ENCODE measurements around the gene PRSS23. TPM values are rescaled to one million over a fixed set of nuclear protein-coding genes. Genes with fewer than 3 reads are reported as not detected.
"Not testable (repeated sequence)": the region's sequence is repeated elsewhere in the genome, so short reads cannot be mapped to it uniquely, and the experiment has no call there.

PRSS23 gene
- total RNA-seq, 1 donor from 2014 or later, result 38.5 TPM

DNA sequence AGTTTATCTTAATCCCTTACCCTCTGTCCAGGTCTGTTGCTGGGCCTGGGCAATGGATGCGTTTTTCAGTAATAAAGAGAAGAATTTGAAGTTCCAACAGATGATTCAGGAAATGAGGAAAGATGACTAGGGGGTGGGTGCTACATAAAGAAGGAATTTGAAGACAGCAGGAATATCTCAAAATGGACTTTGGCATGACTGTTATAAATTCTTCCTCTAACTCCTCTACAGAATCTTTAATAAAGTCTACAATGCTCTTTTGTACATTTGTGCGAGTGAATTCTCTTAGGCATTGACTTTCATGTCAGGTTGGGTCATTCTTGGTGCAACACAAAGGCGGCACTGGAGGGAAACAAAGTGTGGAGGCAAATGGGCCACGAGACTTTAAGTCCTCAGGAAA lies 35.1 kb upstream of the PRSS23 start:
- no peak for DNase-seq (ENCODE audit: low read depth)
- TF ChIP-seq, protein P1, sequence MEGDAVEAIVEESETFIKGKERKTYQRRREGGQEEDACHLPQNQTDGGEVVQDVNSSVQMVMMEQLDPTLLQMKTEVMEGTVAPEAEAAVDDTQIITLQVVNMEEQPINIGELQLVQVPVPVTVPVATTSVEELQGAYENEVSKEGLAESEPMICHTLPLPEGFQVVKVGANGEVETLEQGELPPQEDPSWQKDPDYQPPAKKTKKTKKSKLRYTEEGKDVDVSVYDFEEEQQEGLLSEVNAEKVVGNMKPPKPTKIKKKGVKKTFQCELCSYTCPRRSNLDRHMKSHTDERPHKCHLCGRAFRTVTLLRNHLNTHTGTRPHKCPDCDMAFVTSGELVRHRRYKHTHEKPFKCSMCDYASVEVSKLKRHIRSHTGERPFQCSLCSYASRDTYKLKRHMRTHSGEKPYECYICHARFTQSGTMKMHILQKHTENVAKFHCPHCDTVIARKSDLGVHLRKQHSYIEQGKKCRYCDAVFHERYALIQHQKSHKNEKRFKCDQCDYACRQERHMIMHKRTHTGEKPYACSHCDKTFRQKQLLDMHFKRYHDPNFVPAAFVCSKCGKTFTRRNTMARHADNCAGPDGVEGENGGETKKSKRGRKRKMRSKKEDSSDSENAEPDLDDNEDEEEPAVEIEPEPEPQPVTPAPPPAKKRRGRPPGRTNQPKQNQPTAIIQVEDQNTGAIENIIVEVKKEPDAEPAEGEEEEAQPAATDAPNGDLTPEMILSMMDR (IDR thresholded peaks at IDR 0.05; ENCODE audit: insufficient read depth, low read length, poor library complexity, severe bottlenecking), result no peak
- Histone ChIP-seq H3K27me3 (ENCODE audit: control insufficient read depth, insufficient read depth, low read length) (no peaks in the 10 kb centered on the region), H3K4me3 (ENCODE audit: low read depth, low read length) (no peak overlapping the region), H3K36me3 (ENCODE audit: control insufficient read depth, insufficient read depth, low read length) (no peaks in the 10 kb centered on the region)

- H3K27me3 ChIP-seq (ENCODE audit: control insufficient read depth, insufficient read depth, low read length), result no peaks in the 10 kb centered on the region
- no peaks in the 10 kb centered on the region for H3K36me3 ChIP-seq (ENCODE audit: control insufficient read depth, insufficient read depth, low read length)
- TF ChIP-seq, protein P1 (IDR thresholded peaks at IDR 0.05; ENCODE audit: insufficient read depth, low read length, poor library complexity, severe bottlenecking), result no peak
- no peak for DNase-seq (ENCODE audit: low read depth)
- no peak overlapping the region for H3K4me3 ChIP-seq (ENCODE audit: low read depth, low read length)
These were observed 34.5 kb upstream of the PRSS23 start for GRCh38 chr11:86765878-86766277.

- TF ChIP-seq, protein P1 (IDR thresholded peaks at IDR 0.05; ENCODE audit: insufficient read depth, low read length, poor library complexity, severe bottlenecking), result no peak
- no peaks in the 10 kb centered on the region for H3K27me3 ChIP-seq (ENCODE audit: control insufficient read depth, insufficient read depth, low read length)
These were observed 31.1 kb upstream of the PRSS23 start for GRCh38 chr11:86769219-86769618.

GRCh38 chr11:86770473-86771027 lies 29.8 kb upstream of the PRSS23 start:
- not testable (repeated sequence) for H3K27me3 ChIP-seq (ENCODE audit: control insufficient read depth, insufficient read depth, low read length); DNase-seq (ENCODE audit: low read depth); H3K4me3 ChIP-seq (ENCODE audit: low read depth, low read length); H3K36me3 ChIP-seq (ENCODE audit: control insufficient read depth, insufficient read depth, low read length)

More at GRCh38 chr11:86769219-86769618, 31.1 kb upstream of the PRSS23 start:
- Histone ChIP-seq H3K4me3 (ENCODE audit: low read depth, low read length) (no peak overlapping the region), H3K36me3 (ENCODE audit: control insufficient read depth, insufficient read depth, low read length) (no peaks in the 10 kb centered on the region)
- DNase-seq (ENCODE audit: low read depth), result no peak

- TF ChIP-seq, protein P1 (IDR thresholded peaks at IDR 0.05; ENCODE audit: insufficient read depth, low read length, poor library complexity, severe bottlenecking), result no peak
These were observed 27.3 kb upstream of the PRSS23 start for GRCh38 chr11:86772999-86773398.

DNA sequence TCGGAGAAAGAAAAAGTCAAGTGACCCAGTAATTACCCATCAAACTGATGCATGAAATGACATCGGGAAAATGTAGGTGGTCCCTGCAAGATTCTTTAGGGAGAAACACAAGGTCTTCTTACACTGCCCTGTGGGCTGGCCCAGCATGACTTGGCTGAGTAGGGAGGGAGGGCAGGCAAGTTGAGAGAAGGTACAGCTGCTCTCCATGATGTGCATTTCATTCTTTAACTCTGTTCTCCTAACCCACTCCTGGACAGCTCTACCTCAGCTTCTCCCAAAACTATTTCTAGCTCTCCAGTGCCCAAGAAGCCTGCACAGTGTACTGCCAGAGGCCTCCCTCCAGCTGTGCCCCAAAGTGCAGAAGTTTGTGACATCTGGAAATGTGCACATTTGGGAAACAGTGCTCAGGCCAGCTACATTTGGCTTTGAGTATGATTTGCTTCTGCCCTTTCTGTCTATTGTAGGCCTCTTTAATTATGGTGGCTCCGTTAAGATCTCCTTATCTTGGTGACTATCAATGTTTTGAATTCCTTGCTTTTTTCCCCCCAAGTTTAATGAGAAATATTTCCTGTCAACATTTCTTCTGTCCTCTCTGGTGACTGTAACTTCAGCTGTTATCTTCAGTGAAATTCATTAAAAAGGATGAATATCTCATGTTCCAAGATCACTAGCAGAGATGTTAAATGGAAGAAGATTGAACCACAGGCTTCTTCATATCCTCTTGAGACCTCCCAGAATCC lies 26.7 kb upstream of the PRSS23 start:
- H3K36me3 ChIP-seq (ENCODE audit: control insufficient read depth, insufficient read depth, low read length), result no peaks in the 10 kb centered on the region
- no peak overlapping the region for H3K4me3 ChIP-seq (ENCODE audit: low read depth, low read length)
- no peaks in the 10 kb centered on the region for H3K27me3 ChIP-seq (ENCODE audit: control insufficient read depth, insufficient read depth, low read length)
- DNase-seq (ENCODE audit: low read depth), result no peak
- TF ChIP-seq, protein P1 (IDR thresholded peaks at IDR 0.05; ENCODE audit: insufficient read depth, low read length, poor library complexity, severe bottlenecking), result no peak

More at GRCh38 chr11:86772999-86773398, 27.3 kb upstream of the PRSS23 start:
- H3K4me3 ChIP-seq (ENCODE audit: low read depth, low read length), result no peak overlapping the region
- no peaks in the 10 kb centered on the region for H3K27me3 ChIP-seq (ENCODE audit: control insufficient read depth, insufficient read depth, low read length)
- no peaks in the 10 kb centered on the region for H3K36me3 ChIP-seq (ENCODE audit: control insufficient read depth, insufficient read depth, low read length)
- DNase-seq (ENCODE audit: low read depth), result no peak

Data from kidney epithelial cell (primary cell).